ENCODE results near the gene PSMD3. TPM values are rescaled to one million over a fixed set of nuclear protein-coding genes. Genes with fewer than 3 reads are reported as not detected.

PSMD3 gene
- total and polyA plus RNA-seq, 2 of the 4 experiments (the other 2 are of a cell fraction): 123 to 155 TPM

DNA sequence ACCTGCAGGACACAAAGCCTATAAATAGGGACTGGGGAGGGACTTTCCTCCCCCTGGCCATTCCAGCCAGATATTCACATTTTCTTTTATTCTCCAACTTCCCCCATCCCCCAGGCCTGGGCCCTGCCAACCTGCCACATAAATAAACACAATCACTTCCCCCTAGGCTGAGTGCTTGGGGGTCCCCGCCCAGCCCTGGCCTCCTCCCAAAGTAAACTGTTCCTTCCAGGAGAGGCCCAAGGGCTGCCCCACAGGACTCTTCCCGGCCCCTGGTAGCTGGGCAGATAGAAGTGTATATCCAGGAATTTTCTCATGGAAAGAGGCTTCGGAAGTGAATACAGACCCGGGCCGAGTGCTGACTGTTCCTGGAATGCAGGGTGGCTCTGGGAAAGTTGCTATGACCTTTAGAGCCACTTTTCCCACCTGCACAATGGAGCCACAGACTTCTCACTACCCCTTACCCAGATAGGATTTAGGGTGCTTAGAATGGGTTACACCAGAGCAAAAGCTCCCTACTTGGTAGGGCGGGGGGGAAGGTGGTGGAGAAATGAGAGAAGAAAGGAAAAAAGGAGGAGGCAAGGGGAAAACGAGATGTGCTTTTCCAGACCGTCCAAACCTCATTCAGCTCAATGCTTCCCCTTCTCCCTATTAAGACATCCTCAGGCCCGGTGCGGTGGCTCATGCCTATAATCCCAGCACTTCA is 43.1 kb downstream of the PSMD3 start:
- DNase-seq (no peak), ATAC-seq (ENCODE audit: low read depth) (no peak; the same call in 1 of the 2 replicates)
- ChIA-PET POLR2A (ENCODE audit: unreplicated experiment) (no interaction called here), CTCF (no interaction called here)
- H3K27ac ChIP-seq (ENCODE audit: insufficient read depth, low read length): no peak overlapping the region
- no peak overlapping the region for H2BK120ac ChIP-seq (ENCODE audit: low read depth, low read length)
- no peak overlapping the region for H3K56ac ChIP-seq (ENCODE audit: extremely low read depth, insufficient read depth, low read length)
- H4K20me1 ChIP-seq (ENCODE audit: insufficient read depth, low read length): no peaks in the 10 kb centered on the region
- 0 out of 2 replicates have a peak overlapping the region, but pooled peaks have one; percentile 7 for H3K14ac ChIP-seq (replicated peaks; ENCODE audit: low read depth, low read length)
- H2AK5ac ChIP-seq (ENCODE audit: low read depth, low read length): peak overlapping the region; percentile 2; the same call in 1 of the 2 replicates
- no peak overlapping the region for H3K9ac ChIP-seq (ENCODE audit: low read depth, low read length)
- no peaks in the 10 kb centered on the region for H3K27me3 ChIP-seq (ENCODE audit: control insufficient read depth, insufficient read depth, low read length)
- peak overlapping the region; percentile 26; the same call in 1 of the 2 replicates for H2BK20ac ChIP-seq (ENCODE audit: low read depth, low read length)
- in situ Hi-C loops (cut with MboI; ENCODE audit: low sequenced_read_pairs) (loop anchor here (10.0 kb wide), 1 partner anchor 261 kb away; the partner anchor contains the start of gene CDC6), intact Hi-C loops (cut with micrococcal nuclease) (no loop called here), dilution Hi-C loops (cut with HindIII; ENCODE audit: low sequenced_read_pairs, unreplicated experiment) (no loop called here)
- no peak overlapping the region for H2BK15ac ChIP-seq (ENCODE audit: low read depth, low read length)
- 0 out of 4 replicates have a peak, but pooled peaks cover 0 to under 1% of the 10 kb centered on the region in 2 experiments for H3K79me1 ChIP-seq (ENCODE audit: low read depth in 1 of 2, low read length in 2 of 2)
- 67% methylated on average over 3 of the region's 10 CpGs; no CpG with 5 or more reads in 1 of the 2 experiments for WGBS, 2 experiments (ENCODE audit: extremely low coverage in 2 of 2, insufficient read length in 1 of 2)
- no peak overlapping the region for H4K5ac ChIP-seq (ENCODE audit: low read depth, low read length)
- no peak overlapping the region for H3K18ac ChIP-seq (ENCODE audit: low read depth, low read length)
- H4K8ac ChIP-seq (ENCODE audit: low read depth in 2 of 2, low read length in 2 of 2): no peak overlapping the region
- peaks cover 41% of the 10 kb centered on the region for H3K36me3 ChIP-seq (ENCODE audit: control insufficient read depth, insufficient read depth, low read length)
- H2AFZ ChIP-seq (replicated peaks; ENCODE audit: low read length, poor library complexity): no peak overlapping the region
- H3K4me2 ChIP-seq (ENCODE audit: low read depth, low read length): no peak overlapping the region
- H2AK9ac ChIP-seq (replicated peaks; ENCODE audit: low read depth, low read length, poor library complexity): peak overlapping the region; percentile 23
- peaks cover 29% of the 10 kb centered on the region for H3K4me1 ChIP-seq (ENCODE audit: control insufficient read depth, insufficient read depth, low read length)
- peak overlapping the region; percentile 36 for H3K4ac ChIP-seq (ENCODE audit: low read depth, low read length)
- H4K91ac ChIP-seq (ENCODE audit: insufficient read depth, low read depth, low read length): no peak overlapping the region
- H3K23ac ChIP-seq (ENCODE audit: low read depth, low read length): no peak overlapping the region
- H3K9me3 ChIP-seq (ENCODE audit: control insufficient read depth, insufficient read depth, low read length): no peaks in the 10 kb centered on the region
- no TSS peak for BruUV-seq (replicated peaks)
- H2BK5ac ChIP-seq (ENCODE audit: low read depth, low read length, poor library complexity, severe bottlenecking): no peak overlapping the region
- H3K9me1 ChIP-seq (ENCODE audit: insufficient read depth, low read length): peaks cover 2% of the 10 kb centered on the region; the same call in 1 of the 2 replicates
- no peak overlapping the region for H3K4me3 ChIP-seq (ENCODE audit: insufficient read depth, low read depth, low read length)
- no peak for TF ChIP-seq FOS (IDR thresholded peaks at IDR 0.05; ENCODE audit: low read depth, low read length)
- TF ChIP-seq RCOR1 (IDR thresholded peaks at IDR 0.05; ENCODE audit: insufficient replicate concordance, low read length): no peak
- no peak for TF ChIP-seq POLR2A (IDR thresholded peaks at IDR 0.05; ENCODE audit: low read depth, low read length)
- TF ChIP-seq BHLHE40 (IDR thresholded peaks at IDR 0.05; ENCODE audit: low read depth, low read length): no peak
- no peak for TF ChIP-seq NFE2L2 (IDR thresholded peaks at IDR 0.05; ENCODE audit: low read depth, low read length)
- TF ChIP-seq MAZ (IDR thresholded peaks at IDR 0.05; ENCODE audit: borderline replicate concordance, low read depth, low read length): no peak
- TF ChIP-seq RAD21 (IDR thresholded peaks at IDR 0.05; ENCODE audit: low read length): no peak
- TF ChIP-seq RFX5 (IDR thresholded peaks at IDR 0.05; ENCODE audit: low read depth, low read length): no peak
- TF ChIP-seq MXI1 (IDR thresholded peaks at IDR 0.05; ENCODE audit: borderline replicate concordance, low read depth, low read length): no peak
- TF ChIP-seq MAFK (IDR thresholded peaks at IDR 0.05; ENCODE audit: low read depth, low read length): no peak
- no peak for TF ChIP-seq SMC3 (IDR thresholded peaks at IDR 0.05; ENCODE audit: low read depth, low read length)
- TF ChIP-seq, protein P1, sequence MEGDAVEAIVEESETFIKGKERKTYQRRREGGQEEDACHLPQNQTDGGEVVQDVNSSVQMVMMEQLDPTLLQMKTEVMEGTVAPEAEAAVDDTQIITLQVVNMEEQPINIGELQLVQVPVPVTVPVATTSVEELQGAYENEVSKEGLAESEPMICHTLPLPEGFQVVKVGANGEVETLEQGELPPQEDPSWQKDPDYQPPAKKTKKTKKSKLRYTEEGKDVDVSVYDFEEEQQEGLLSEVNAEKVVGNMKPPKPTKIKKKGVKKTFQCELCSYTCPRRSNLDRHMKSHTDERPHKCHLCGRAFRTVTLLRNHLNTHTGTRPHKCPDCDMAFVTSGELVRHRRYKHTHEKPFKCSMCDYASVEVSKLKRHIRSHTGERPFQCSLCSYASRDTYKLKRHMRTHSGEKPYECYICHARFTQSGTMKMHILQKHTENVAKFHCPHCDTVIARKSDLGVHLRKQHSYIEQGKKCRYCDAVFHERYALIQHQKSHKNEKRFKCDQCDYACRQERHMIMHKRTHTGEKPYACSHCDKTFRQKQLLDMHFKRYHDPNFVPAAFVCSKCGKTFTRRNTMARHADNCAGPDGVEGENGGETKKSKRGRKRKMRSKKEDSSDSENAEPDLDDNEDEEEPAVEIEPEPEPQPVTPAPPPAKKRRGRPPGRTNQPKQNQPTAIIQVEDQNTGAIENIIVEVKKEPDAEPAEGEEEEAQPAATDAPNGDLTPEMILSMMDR (conservative IDR thresholded peaks at IDR 0.05; ENCODE audit: low read depth, low read length): no peak
- no peak for TF ChIP-seq CEBPB (IDR thresholded peaks at IDR 0.05; ENCODE audit: low read depth, low read length)
- TF ChIP-seq, protein P2, sequence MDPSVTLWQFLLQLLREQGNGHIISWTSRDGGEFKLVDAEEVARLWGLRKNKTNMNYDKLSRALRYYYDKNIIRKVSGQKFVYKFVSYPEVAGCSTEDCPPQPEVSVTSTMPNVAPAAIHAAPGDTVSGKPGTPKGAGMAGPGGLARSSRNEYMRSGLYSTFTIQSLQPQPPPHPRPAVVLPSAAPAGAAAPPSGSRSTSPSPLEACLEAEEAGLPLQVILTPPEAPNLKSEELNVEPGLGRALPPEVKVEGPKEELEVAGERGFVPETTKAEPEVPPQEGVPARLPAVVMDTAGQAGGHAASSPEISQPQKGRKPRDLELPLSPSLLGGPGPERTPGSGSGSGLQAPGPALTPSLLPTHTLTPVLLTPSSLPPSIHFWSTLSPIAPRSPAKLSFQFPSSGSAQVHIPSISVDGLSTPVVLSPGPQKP (IDR thresholded peaks at IDR 0.05; ENCODE audit: borderline replicate concordance, low read depth, low read length): no peak
- no peak for TF ChIP-seq CHD1 (IDR thresholded peaks at IDR 0.05; ENCODE audit: low read depth, low read length)
